HepG2 (cell line): ENCODE data around the gene CLTA. TPM values are rescaled to one million over a fixed set of nuclear protein-coding genes. Genes with fewer than 3 reads are reported as not detected.

ENCODE experiments used
- FOXA3 ChIP-seq: IDR thresholded peaks from 2 replicates; pipeline ENCODE4 v1.6.1; 2016; ENCODE audit warnings: missing genetic modification reagents, missing compliant biosample characterization
- HNF4G ChIP-seq, 2 experiments: sonication (generic) in 1 of 2; formaldehyde crosslinking in 1 of 2; IDR thresholded peaks; 2 replicates each; pipeline versions ENCODE4 v1.4.0 to v1.6.1; 2011 to 2020; ENCODE audit warnings: borderline replicate concordance in 2 of 2, low read depth in 2 of 2, mild to moderate bottlenecking in 2 of 2, low read length in 1 of 2, missing genetic modification reagents in 1 of 2, moderate library complexity in 1 of 2
- MAFF ChIP-seq: IDR thresholded peaks from 2 replicates; pipeline ENCODE4 v1.6.1; 2011; ENCODE audit warnings: low read depth, low read length, improper control_type of control experiment
- NR2C2 ChIP-seq: sonication (generic); formaldehyde crosslinking; IDR thresholded peaks from 2 replicates; pipeline ENCODE4 v1.4.0; 2020; ENCODE audit warnings: missing genetic modification reagents, mild to moderate bottlenecking, moderate library complexity, borderline replicate concordance
- SNAPC4 ChIP-seq: sonication (generic); formaldehyde crosslinking; IDR thresholded peaks from 2 replicates; pipeline ENCODE4 v1.4.0; 2020; ENCODE audit warnings: mild to moderate bottlenecking, missing genetic modification reagents
- TBL1XR1 ChIP-seq: fragments of 150-350 bp; IDR thresholded peaks from 2 replicates; pipeline ENCODE4 v1.6.1; 2014; ENCODE audit warnings: borderline replicate concordance, low read length; ENCODE audit not compliant: partially characterized antibody
- TFE3 ChIP-seq: IDR thresholded peaks from 2 replicates; pipeline ENCODE4 v1.6.1; 2016
- ZFP62 ChIP-seq: sonication (generic); formaldehyde crosslinking; IDR thresholded peaks from 2 replicates; pipeline ENCODE4 v1.4.0; 2020; ENCODE audit warnings: missing genetic modification reagents
- ZNF160 ChIP-seq: sonication (generic); formaldehyde crosslinking; IDR thresholded peaks from 2 replicates; pipeline ENCODE4 v1.8.0; 2022; ENCODE audit warnings: mild to moderate bottlenecking, inconsistent platforms, missing genetic modification reagents
- ZNF275 ChIP-seq: sonication (generic); formaldehyde crosslinking; IDR thresholded peaks from 2 replicates; pipeline ENCODE4 v1.8.0; 2022; ENCODE audit warnings: missing genetic modification reagents, mild to moderate bottlenecking, inconsistent platforms, borderline replicate concordance
- ZNF557 ChIP-seq: sonication (generic); formaldehyde crosslinking; IDR thresholded peaks from 2 replicates; pipeline ENCODE4 v1.4.0; 2020; ENCODE audit warnings: missing genetic modification reagents
- polyA plus RNA-seq, 8 experiments: library from polyadenylated mRNA; depleted of rRNA in 3 of 8; stranded (reverse) in 7 of 8; unstranded in 1 of 8; fragments of >200 nt; fragmentation: Illumina TruSeq in 4 of 8; extraction: Trizol in 4 of 8; gene quantifications; 2 replicates each; pipeline versions ENCODE4 v1.2.1 to v1.2.3, GENCODE V29; 2011 to 2016; ENCODE audit warnings: low read depth in 4 of 8, missing spikeins in 1 of 8, mixed read lengths in 1 of 8; ENCODE audit not compliant: insufficient read depth in 1 of 8
- total RNA-seq, 5 experiments: library from RNA; depleted of rRNA; stranded (reverse); fragments of >200 nt; fragmentation: Illumina TruSeq; extraction: Trizol; gene quantifications; 2 replicates each; pipeline ENCODE4 v1.2.3, GENCODE V29; 2016; ENCODE audit warnings: low read depth in 1 of 5

The CLTA gene
- total and polyA plus RNA-seq, 2 of the 13 experiments (the other 11 are each of a cell fraction or from before 2014, with no cell fraction given): 143 to 222 TPM

GRCh38 chr9:36258208-36258995 is 67.7 kb downstream of the CLTA start, which contains the start of gene GNE (continued):
- TF ChIP-seq SNAPC4 (CRISPR knock-in tag) (no peak; the same call in 1 of the 2 replicates), ZNF557 (peak; percentile 83; the same call in 1 of the 2 replicates), MAFF (no peak; the same call in 1 of the 2 replicates), FOXA3 (CRISPR knock-in tag) (peak; percentile 52), ZFP62 (CRISPR knock-in tag) (no peak), TBL1XR1 (no peak), ZNF275 (0 out of 2 replicates have a peak, but pooled peaks have one; percentile 74), ZNF160 (CRISPR knock-in tag) (peak; percentile 93), TFE3 (CRISPR knock-in tag) (no peak; the same call in 1 of the 2 replicates), HNF4G (IDR thresholded peaks at IDR 0.05; ENCODE audit: borderline replicate concordance, low read depth, low read length) (peak; percentile 16; the same call in 1 of the 2 replicates), HNF4G (CRISPR knock-in tag; IDR thresholded peaks at IDR 0.05; ENCODE audit: borderline replicate concordance, low read depth) (peak; percentile 26; the same call in 1 of the 2 replicates), NR2C2 (no peak)
